HepG2 (cell line): ENCODE results near the gene SESN2. TPM values are rescaled to one million over a fixed set of nuclear protein-coding genes. Genes with fewer than 3 reads are reported as not detected.

ENCODE experiments used
- ATAC-seq: fragments of 200-7000 bp; cut with Tn5 transposase; 3 replicates; pipeline ENCODE4 v1.9.1; 2020; ENCODE audit warnings: mild to moderate bottlenecking, moderate library complexity
- BruUV-seq: library from RNA; stranded (reverse); fragments of 400-500 nt; replicated peaks from 2 replicates; lab custom pipeline; 2021; lab: Mats Ljungman, UMichigan
- CTCF ChIA-PET: fragments of 300-600 bp; formaldehyde crosslinking; extraction: SDS; loops from one replicate; lab custom pipeline; 2021; ENCODE audit warnings: low total read pairs, inconsistent platforms, low intra/inter-chr PET ratio; lab: Yijun Ruan, JAX
- POLR2A ChIA-PET: fragments of 350-600 bp; sonication (Branson Sonifier 250); formaldehyde crosslinking; loops from one replicate; lab custom pipeline; 2020; ENCODE audit warnings: antibody characterized with exemption, inconsistent platforms; lab: Yijun Ruan, JAX
- DNase-seq: peaks from one replicate; pipeline ENCODE4 v3.0.0-alpha.2; 2015; ENCODE audit warnings: low spot score
- FAIRE-seq: peaks from 3 replicates; lab custom pipeline; 2011; peaks lifted over from hg19 to GRCh38; lab: Jason Lieb, UNC
- H2AFZ ChIP-seq: one replicate; pipeline ENCODE4 v1.6.1; 2011; ENCODE audit warnings: low read length, inconsistent platforms
- H3K27ac ChIP-seq: fragments of 300-600 bp; 3 replicates; pipeline ENCODE4 v1.8.0; 2011; ENCODE audit warnings: mixed run types, mild to moderate bottlenecking, mixed read lengths, low read length, inconsistent platforms; ENCODE audit not compliant: insufficient read depth; ENCODE audit errors: extremely low read length
- H3K27me3 ChIP-seq, 2 experiments: fragments of 200-600 bp in 1 of 2; 2 replicates in 1 of 2; 3 replicates in 1 of 2; pipeline versions ENCODE4 v1.6.0 to v1.8.0; 2011; ENCODE audit warnings: low read length in 2 of 2, mild to moderate bottlenecking in 2 of 2, moderate library complexity in 2 of 2, inconsistent platforms in 1 of 2; ENCODE audit not compliant: insufficient read depth in 2 of 2, control insufficient read depth in 1 of 2
- H3K36me3 ChIP-seq, 2 experiments: fragments of 200-600 bp in 1 of 2; replicated peaks in 1 of 2; 2 replicates in 1 of 2; 3 replicates in 1 of 2; pipeline versions ENCODE4 v1.5.1 to v1.8.0; 2011; ENCODE audit warnings: low read length in 2 of 2, inconsistent platforms in 1 of 2; ENCODE audit not compliant: insufficient read depth in 2 of 2, control insufficient read depth in 1 of 2
- H3K4me1 ChIP-seq: 2 replicates; pipeline ENCODE4 v1.5.1; 2012; ENCODE audit warnings: low read length, inconsistent platforms; ENCODE audit not compliant: insufficient read depth
- H3K4me2 ChIP-seq: 2 replicates; pipeline ENCODE4 v1.6.0; 2011; ENCODE audit warnings: low read depth, low read length, inconsistent platforms
- H3K4me3 ChIP-seq, 3 experiments: fragments of 200-600 bp in 1 of 3; sonication (generic), shearing (Covaris generic) in 1 of 3; replicated peaks in 1 of 3; 2 replicates each; pipeline ENCODE4 v1.5.1; 2011 to 2016; ENCODE audit warnings: low read length in 3 of 3, inconsistent platforms in 2 of 3, low read depth in 2 of 3, mild to moderate bottlenecking in 2 of 3, control low read depth in 1 of 3, mixed read lengths in 1 of 3; ENCODE audit not compliant: insufficient read depth in 1 of 3
- H3K79me2 ChIP-seq: one replicate; pipeline ENCODE4 v1.6.1; 2011; ENCODE audit warnings: low read length, inconsistent platforms; ENCODE audit not compliant: insufficient read depth
- H3K9ac ChIP-seq: 2 replicates; pipeline ENCODE4 v1.6.0; 2011; ENCODE audit warnings: mild to moderate bottlenecking, low read depth, low read length, inconsistent platforms; ENCODE audit not compliant: insufficient read depth
- H3K9me3 ChIP-seq: 2 replicates; pipeline ENCODE4 v1.5.1; 2012; ENCODE audit warnings: mild to moderate bottlenecking, low read length
- H4K20me1 ChIP-seq: 2 replicates; pipeline ENCODE4 v1.6.0; 2011; ENCODE audit warnings: inconsistent platforms, mild to moderate bottlenecking, low read length, moderate library complexity; ENCODE audit not compliant: insufficient read depth
- ATF1 ChIP-seq: IDR thresholded peaks from 2 replicates; pipeline ENCODE4 v1.6.1; 2016; ENCODE audit warnings: mild to moderate bottlenecking, control low read depth
- PAX8 ChIP-seq: sonication (generic); formaldehyde crosslinking; IDR thresholded peaks from 2 replicates; pipeline ENCODE4 v1.8.0; 2022; ENCODE audit warnings: mild to moderate bottlenecking, missing genetic modification reagents, borderline replicate concordance
- PCBP1 ChIP-seq: fragments of 200-400 bp; formaldehyde crosslinking; IDR thresholded peaks from 2 replicates; pipeline ENCODE4 v1.6.1; 2017; ENCODE audit warnings: mild to moderate bottlenecking, low read depth, low read length, borderline replicate concordance
- PCBP2 ChIP-seq: fragments of 200-400 bp; formaldehyde crosslinking; optimal IDR thresholded peaks from 2 replicates; pipeline ENCODE3; 2018; ENCODE audit warnings: low read length, low read depth; ENCODE audit not compliant: poor library complexity, severe bottlenecking
- RBM39 ChIP-seq: fragments of 200-400 bp; formaldehyde crosslinking; IDR thresholded peaks from one replicate; pipeline ENCODE4 v1.6.1; 2018; ENCODE audit warnings: antibody characterized with exemption, mild to moderate bottlenecking, low read depth, low read length; ENCODE audit not compliant: poor library complexity, severe bottlenecking
- REXO4 ChIP-seq: sonication (generic); formaldehyde crosslinking; IDR thresholded peaks from 2 replicates; pipeline ENCODE4 v1.8.0; 2022; ENCODE audit warnings: missing genetic modification reagents, mild to moderate bottlenecking, borderline replicate concordance
- ZBTB26 ChIP-seq: IDR thresholded peaks from 2 replicates; pipeline ENCODE4 v1.6.1; 2016; ENCODE audit warnings: missing compliant biosample characterization, missing genetic modification reagents, borderline replicate concordance
- ZHX1 ChIP-seq: sonication (generic); formaldehyde crosslinking; IDR thresholded peaks from 2 replicates; pipeline ENCODE4 v1.8.1; 2022; ENCODE audit warnings: low read depth, mild to moderate bottlenecking, missing genetic modification reagents
- ZMAT3 ChIP-seq: sonication (generic); formaldehyde crosslinking; conservative IDR thresholded peaks from 2 replicates; pipeline ENCODE4 v1.7.0; 2021; ENCODE audit warnings: missing genetic modification reagents
- ZNF333 ChIP-seq: sonication (generic); formaldehyde crosslinking; IDR thresholded peaks from 2 replicates; pipeline ENCODE4 v1.4.0; 2020; ENCODE audit warnings: mild to moderate bottlenecking, missing genetic modification reagents, borderline replicate concordance
- ZNF557 ChIP-seq: sonication (generic); formaldehyde crosslinking; IDR thresholded peaks from 2 replicates; pipeline ENCODE4 v1.4.0; 2020; ENCODE audit warnings: missing genetic modification reagents
- ZNF607 ChIP-seq: sonication (generic); formaldehyde crosslinking; IDR thresholded peaks from 2 replicates; pipeline ENCODE4 v1.5.1; 2020; ENCODE audit warnings: missing genetic modification reagents, mild to moderate bottlenecking, borderline replicate concordance
- ZNF672 ChIP-seq: sonication (generic); formaldehyde crosslinking; IDR thresholded peaks from 2 replicates; pipeline ENCODE4 v1.8.1; 2022; ENCODE audit warnings: missing genetic modification reagents
- ZNF841 ChIP-seq: sonication (generic); formaldehyde crosslinking; IDR thresholded peaks from 2 replicates; pipeline ENCODE4 v1.8.1; 2023; ENCODE audit warnings: missing genetic modification reagents, borderline replicate concordance
- ZNF850 ChIP-seq: sonication (generic); formaldehyde crosslinking; conservative IDR thresholded peaks from 2 replicates; pipeline ENCODE4 v1.9.0; 2021; ENCODE audit warnings: mild to moderate bottlenecking, missing genetic modification reagents
- whole genome bisulfite sequencing: methylation state at CpG from one replicate; pipeline ENCODE4 v1.1.6; 2017; ENCODE audit warnings: low lambda C conversion rate; 5-methylcytosine and 5-hydroxymethylcytosine counted together
- in situ Hi-C: cut with HindIII; loops from 2 replicates; pipeline ENCODE4 v1.10.0; 2017; ENCODE audit warnings: low pct_unique_long_range_greater_than_20kb; ENCODE audit not compliant: extremely low pct_ligation_motif_present
- intact Hi-C: fragments of 100-400 bp; cut with micrococcal nuclease; formaldehyde crosslinking; loops from one replicate; pipeline ENCODE4 v1.10.0; 2022; ENCODE audit not compliant: unreplicated experiment
- polyA plus RNA-seq, 8 experiments: library from polyadenylated mRNA; depleted of rRNA in 3 of 8; stranded (reverse) in 7 of 8; unstranded in 1 of 8; fragments of >200 nt; fragmentation: Illumina TruSeq in 4 of 8; extraction: Trizol in 4 of 8; gene quantifications; 2 replicates each; pipeline versions ENCODE4 v1.2.1 to v1.2.3, GENCODE V29; 2011 to 2016; ENCODE audit warnings: low read depth in 4 of 8, missing spikeins in 1 of 8, mixed read lengths in 1 of 8; ENCODE audit not compliant: insufficient read depth in 1 of 8
- total RNA-seq, 5 experiments: library from RNA; depleted of rRNA; stranded (reverse); fragments of >200 nt; fragmentation: Illumina TruSeq; extraction: Trizol; gene quantifications; 2 replicates each; pipeline ENCODE4 v1.2.3, GENCODE V29; 2016; ENCODE audit warnings: low read depth in 1 of 5
- TF ChIP-seq, protein P1 (sequence below): sonication (generic); formaldehyde crosslinking; IDR thresholded peaks from 2 replicates; pipeline ENCODE4 v1.5.0; 2020; ENCODE audit warnings: missing genetic modification reagents

Gene SESN2
- total and polyA plus RNA-seq, 2 of the 13 experiments (the other 11 are each of a cell fraction or from before 2014, with no cell fraction given): 13.2 to 19.1 TPM

GRCh38 chr1:28256197-28256827 is 3.0 kb upstream of the SESN2 start (continued):
- TF ChIP-seq, protein P1, sequence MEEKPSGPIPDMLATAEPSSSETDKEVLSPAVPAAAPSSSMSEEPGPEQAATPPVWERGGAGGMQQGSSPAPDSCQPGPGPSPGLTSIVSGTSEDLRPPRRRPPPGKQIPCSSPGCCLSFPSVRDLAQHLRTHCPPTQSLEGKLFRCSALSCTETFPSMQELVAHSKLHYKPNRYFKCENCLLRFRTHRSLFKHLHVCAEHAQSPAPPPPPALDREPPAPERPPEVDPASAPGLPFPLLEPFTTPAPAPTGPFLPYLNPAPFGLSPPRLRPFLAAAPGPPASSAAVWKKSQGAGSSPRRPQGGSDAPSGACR (CRISPR knock-in tag): no peak
- TF ChIP-seq ZMAT3 (CRISPR knock-in tag) (no peak), ZNF850 (CRISPR knock-in tag) (no peak), PAX8 (no peak), REXO4 (CRISPR knock-in tag) (no peak), ZNF607 (CRISPR knock-in tag) (no peak), PCBP2 (no peak), PCBP1 (no peak), ZNF333 (CRISPR knock-in tag) (no peak)

- Histone ChIP-seq H3K9me3 (no peaks in the 10 kb centered on the region), H3K4me1 (peaks cover 40% of the 10 kb centered on the region), H3K4me3 (no peak overlapping the region), H3K36me3 (peaks cover 0 to 2% of the 10 kb centered on the region in 2 experiments; a peak in 1 of 5 replicates), H4K20me1 (peaks cover 16% of the 10 kb centered on the region), H2AFZ (no peak overlapping the region), H3K79me2 (peaks cover 29% of the 10 kb centered on the region), H3K27me3 (peaks cover 0 to 1% of the 10 kb centered on the region in 2 experiments; a peak in 1 of 5 replicates), H3K9ac (no peak overlapping the region), H3K4me2 (no peak overlapping the region), H3K27ac (no peak overlapping the region)
- intact Hi-C loops (no loop called here), in situ Hi-C loops (no loop called here)
- no peak for DNase-seq
- BruUV-seq: no TSS peak
- ChIA-PET POLR2A (interaction anchor here (0.8 to 1.9 kb wide), 5 partner anchors 8 to 71 kb away, joined by 3 to 16 read pairs (median 5); partner anchors contain the start of gene MED18), CTCF (no interaction called here)
- WGBS: 86% methylated on average over 4 of the region's 4 CpGs
- no peak for ATAC-seq
- no peak for FAIRE-seq
- TF ChIP-seq ATF1 (no peak), ZNF672 (CRISPR knock-in tag) (no peak), RBM39 (no peak), ZNF841 (CRISPR knock-in tag) (no peak), ZHX1 (CRISPR knock-in tag) (no peak), ZBTB26 (CRISPR knock-in tag) (no peak), ZNF557 (CRISPR knock-in tag) (no peak)
Observed at GRCh38 chr1:28257736-28258135, 1.6 kb upstream of the SESN2 start.
